K562 (cell line): ENCODE results near the gene MORF4L1. TPM values are rescaled to one million over a fixed set of nuclear protein-coding genes. Genes with fewer than 3 reads are reported as not detected.

Experiments used
- CSDE1 ChIP-seq, 2 experiments: fragments of 450-650 bp; IDR thresholded peaks; 2 replicates each; pipeline ENCODE4 v1.6.1; 2016; ENCODE audit warnings: mild to moderate bottlenecking in 1 of 2
- CUX1 ChIP-seq: fragments of 200-800 bp; sonication (Bioruptor generic); IDR thresholded peaks from 2 replicates; pipeline ENCODE4 v1.6.1; 2016; ENCODE audit warnings: missing genetic modification characterization, missing compliant biosample characterization
- GTF3C2 ChIP-seq: IDR thresholded peaks from 3 replicates; pipeline ENCODE4 v1.6.1; 2011; ENCODE audit warnings: borderline replicate concordance, mild to moderate bottlenecking, moderate library complexity; ENCODE audit not compliant: insufficient read length; ENCODE audit errors: extremely low read depth
- JUN ChIP-seq, 2 experiments: sonication (generic) in 1 of 2; formaldehyde crosslinking in 1 of 2; IDR thresholded peaks; 2 replicates each; pipeline versions ENCODE4 v1.6.1 to v1.8.0; 2012 to 2022; ENCODE audit warnings: borderline replicate concordance in 2 of 2, mild to moderate bottlenecking in 2 of 2, improper control_type of control experiment in 1 of 2, low read depth in 1 of 2, low read length in 1 of 2, missing genetic modification reagents in 1 of 2
- KHSRP ChIP-seq: fragments of 450-650 bp; IDR thresholded peaks from 2 replicates; pipeline ENCODE4 v1.6.1; 2017
- L3MBTL2 ChIP-seq: fragments of 450-650 bp; IDR thresholded peaks from 2 replicates; pipeline ENCODE4 v1.6.1; 2016; ENCODE audit warnings: mild to moderate bottlenecking, moderate library complexity
- PTRF ChIP-seq: fragments of 450-650 bp; IDR thresholded peaks from 2 replicates; pipeline ENCODE4 v1.6.1; 2016; ENCODE audit warnings: mild to moderate bottlenecking, missing genetic modification characterization, missing compliant biosample characterization
- SP2 ChIP-seq: IDR thresholded peaks from 2 replicates; pipeline ENCODE4 v1.6.1; 2011; ENCODE audit warnings: mild to moderate bottlenecking, low read depth, low read length, moderate library complexity; ENCODE audit not compliant: poor library complexity, severe bottlenecking; ENCODE audit errors: extremely low read depth
- ZC3H11A ChIP-seq: IDR thresholded peaks from 2 replicates; pipeline ENCODE4 v1.6.1; 2012; ENCODE audit warnings: low read depth, low read length, improper control_type of control experiment
- ZNF696 ChIP-seq: fragments of 250-450 bp; sonication (Bioruptor Pico); conservative IDR thresholded peaks from 2 replicates; pipeline ENCODE4 v1.4.0; 2020; ENCODE audit warnings: mild to moderate bottlenecking, moderate library complexity
- ZNF785 ChIP-seq: fragments of 250-450 bp; sonication (Bioruptor Pico); IDR thresholded peaks from 2 replicates; pipeline ENCODE4 v1.4.0; 2020; ENCODE audit warnings: mild to moderate bottlenecking
- ZNF830 ChIP-seq: fragments of 250-450 bp; sonication (Bioruptor Pico); IDR thresholded peaks from 2 replicates; pipeline ENCODE4 v1.5.0; 2021; ENCODE audit warnings: mild to moderate bottlenecking
- ZSCAN32 ChIP-seq: fragments of 450-650 bp; formaldehyde crosslinking; IDR thresholded peaks from 2 replicates; pipeline ENCODE4 v1.4.0; 2020; ENCODE audit warnings: mild to moderate bottlenecking, moderate library complexity
- polyA plus RNA-seq, 8 experiments: library from polyadenylated mRNA; depleted of rRNA in 4 of 8; stranded (reverse) in 5 of 8; unstranded in 3 of 8; fragments of >200 nt; fragmentation: Nextera tagmentation in 2 of 8; fragmentation: Illumina TruSeq in 1 of 8; extraction: Ambion mirVana in 2 of 8; extraction: Trizol in 1 of 8; gene quantifications; 2 replicates each; pipeline versions ENCODE4 v1.2.1 to v1.2.3, GENCODE V29; 2011 to 2014; ENCODE audit warnings: inconsistent platforms in 1 of 8, missing spikeins in 1 of 8
- total RNA-seq, 7 experiments: library from RNA; depleted of rRNA in 6 of 7; stranded (reverse); fragments of >200 nt in 6 of 7; fragmentation: Illumina TruSeq in 2 of 7; extraction: Trizol in 2 of 7; gene quantifications; 2 replicates each; pipeline versions ENCODE4 v1.2.1 to v1.2.3, GENCODE V29; 2011 to 2021; ENCODE audit warnings: low replicate concordance in 1 of 7
- TF ChIP-seq, protein P1 (sequence below): fragments of 450-650 bp; formaldehyde crosslinking; conservative IDR thresholded peaks from 2 replicates; pipeline ENCODE4 v1.4.0; 2022; ENCODE audit warnings: mild to moderate bottlenecking, missing genetic modification characterization
- TF ChIP-seq, protein P2 (sequence below): sonication (generic); formaldehyde crosslinking; IDR thresholded peaks from 2 replicates; pipeline ENCODE4 v1.8.1; 2023; ENCODE audit warnings: mild to moderate bottlenecking, missing genetic modification reagents

The MORF4L1 gene
- total and polyA plus RNA-seq, 9 of the 15 experiments (the other 6 are each of a cell fraction or from before 2014, with no cell fraction given): 127 to 615 (median 281) TPM

GRCh38 chr15:78859971-78860719 lies 12.5 kb upstream of the MORF4L1 start (continued):
- TF ChIP-seq GTF3C2 (peak; percentile 84), KHSRP (no peak), ZSCAN32 (CRISPR knock-in tag) (no peak), ZNF785 (CRISPR knock-in tag) (no peak), L3MBTL2 (peak; percentile 30; the same call in 1 of the 2 replicates), ZC3H11A (no peak), JUN (IDR thresholded peaks at IDR 0.05; ENCODE audit: borderline replicate concordance, low read depth, low read length) (no peak), JUN (CRISPR knock-in tag; IDR thresholded peaks at IDR 0.05; ENCODE audit: borderline replicate concordance) (no peak), ZNF830 (CRISPR knock-in tag) (no peak), PTRF (tag) (no peak), ZNF696 (CRISPR knock-in tag) (no peak), CUX1 (CRISPR knock-in tag) (no peak), CSDE1 (IDR thresholded peaks at IDR 0.05) (peak in 1 of 2 experiments; percentile 81; a peak in 2 of 4 replicates), SP2 (no peak)
- TF ChIP-seq, protein P1, sequence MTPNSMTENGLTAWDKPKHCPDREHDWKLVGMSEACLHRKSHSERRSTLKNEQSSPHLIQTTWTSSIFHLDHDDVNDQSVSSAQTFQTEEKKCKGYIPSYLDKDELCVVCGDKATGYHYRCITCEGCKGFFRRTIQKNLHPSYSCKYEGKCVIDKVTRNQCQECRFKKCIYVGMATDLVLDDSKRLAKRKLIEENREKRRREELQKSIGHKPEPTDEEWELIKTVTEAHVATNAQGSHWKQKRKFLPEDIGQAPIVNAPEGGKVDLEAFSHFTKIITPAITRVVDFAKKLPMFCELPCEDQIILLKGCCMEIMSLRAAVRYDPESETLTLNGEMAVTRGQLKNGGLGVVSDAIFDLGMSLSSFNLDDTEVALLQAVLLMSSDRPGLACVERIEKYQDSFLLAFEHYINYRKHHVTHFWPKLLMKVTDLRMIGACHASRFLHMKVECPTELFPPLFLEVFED: no peak
- TF ChIP-seq, protein P2, sequence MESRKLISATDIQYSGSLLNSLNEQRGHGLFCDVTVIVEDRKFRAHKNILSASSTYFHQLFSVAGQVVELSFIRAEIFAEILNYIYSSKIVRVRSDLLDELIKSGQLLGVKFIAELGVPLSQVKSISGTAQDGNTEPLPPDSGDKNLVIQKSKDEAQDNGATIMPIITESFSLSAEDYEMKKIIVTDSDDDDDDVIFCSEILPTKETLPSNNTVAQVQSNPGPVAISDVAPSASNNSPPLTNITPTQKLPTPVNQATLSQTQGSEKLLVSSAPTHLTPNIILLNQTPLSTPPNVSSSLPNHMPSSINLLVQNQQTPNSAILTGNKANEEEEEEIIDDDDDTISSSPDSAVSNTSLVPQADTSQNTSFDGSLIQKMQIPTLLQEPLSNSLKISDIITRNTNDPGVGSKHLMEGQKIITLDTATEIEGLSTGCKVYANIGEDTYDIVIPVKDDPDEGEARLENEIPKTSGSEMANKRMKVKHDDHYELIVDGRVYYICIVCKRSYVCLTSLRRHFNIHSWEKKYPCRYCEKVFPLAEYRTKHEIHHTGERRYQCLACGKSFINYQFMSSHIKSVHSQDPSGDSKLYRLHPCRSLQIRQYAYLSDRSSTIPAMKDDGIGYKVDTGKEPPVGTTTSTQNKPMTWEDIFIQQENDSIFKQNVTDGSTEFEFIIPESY (CRISPR knock-in tag): no peak
